GM18508 (cell line): ENCODE measurements around the gene BCAP31.
"Not testable (repeated sequence)": the region's sequence is repeated elsewhere in the genome, so short reads cannot be mapped to it uniquely, and the experiment has no call there.

ENCODE experiments used
- ATAC-seq: cut with Tn5 transposase; IDR thresholded peaks from one replicate; pipeline ENCODE4 v1.9.1; 2021; ENCODE audit warnings: moderate number of reproducible peaks; ENCODE audit not compliant: insufficient read depth, unreplicated experiment

BCAP31 gene

DNA sequence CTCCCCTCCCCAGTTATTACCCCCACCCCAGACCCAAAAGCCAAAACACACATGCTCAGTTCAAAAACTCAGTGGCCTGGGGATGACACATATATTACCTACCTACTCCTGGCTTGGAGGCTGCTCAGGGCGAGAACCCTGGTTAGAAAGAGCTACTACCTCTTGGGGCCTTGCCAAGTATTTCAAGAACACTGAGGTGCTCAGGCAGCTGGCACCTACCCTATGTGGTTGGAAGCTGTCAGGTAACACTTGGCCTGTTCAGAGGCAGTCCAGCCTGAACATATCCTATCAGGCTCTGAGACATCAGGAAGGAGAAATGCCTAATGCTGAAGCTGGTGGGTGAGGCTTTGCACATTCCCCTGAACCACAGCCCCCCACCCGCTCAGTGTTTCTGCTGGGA, 4.9 kb downstream of the BCAP31 start:
- no peak for ATAC-seq

- ATAC-seq = no peak
Measured at GRCh38 chrX:153717445-153717844, 6.7 kb downstream of the BCAP31 start.

- no peak for ATAC-seq
Measured at GRCh38 chrX:153714256-153714655, 9.9 kb downstream of the BCAP31 start.

DNA sequence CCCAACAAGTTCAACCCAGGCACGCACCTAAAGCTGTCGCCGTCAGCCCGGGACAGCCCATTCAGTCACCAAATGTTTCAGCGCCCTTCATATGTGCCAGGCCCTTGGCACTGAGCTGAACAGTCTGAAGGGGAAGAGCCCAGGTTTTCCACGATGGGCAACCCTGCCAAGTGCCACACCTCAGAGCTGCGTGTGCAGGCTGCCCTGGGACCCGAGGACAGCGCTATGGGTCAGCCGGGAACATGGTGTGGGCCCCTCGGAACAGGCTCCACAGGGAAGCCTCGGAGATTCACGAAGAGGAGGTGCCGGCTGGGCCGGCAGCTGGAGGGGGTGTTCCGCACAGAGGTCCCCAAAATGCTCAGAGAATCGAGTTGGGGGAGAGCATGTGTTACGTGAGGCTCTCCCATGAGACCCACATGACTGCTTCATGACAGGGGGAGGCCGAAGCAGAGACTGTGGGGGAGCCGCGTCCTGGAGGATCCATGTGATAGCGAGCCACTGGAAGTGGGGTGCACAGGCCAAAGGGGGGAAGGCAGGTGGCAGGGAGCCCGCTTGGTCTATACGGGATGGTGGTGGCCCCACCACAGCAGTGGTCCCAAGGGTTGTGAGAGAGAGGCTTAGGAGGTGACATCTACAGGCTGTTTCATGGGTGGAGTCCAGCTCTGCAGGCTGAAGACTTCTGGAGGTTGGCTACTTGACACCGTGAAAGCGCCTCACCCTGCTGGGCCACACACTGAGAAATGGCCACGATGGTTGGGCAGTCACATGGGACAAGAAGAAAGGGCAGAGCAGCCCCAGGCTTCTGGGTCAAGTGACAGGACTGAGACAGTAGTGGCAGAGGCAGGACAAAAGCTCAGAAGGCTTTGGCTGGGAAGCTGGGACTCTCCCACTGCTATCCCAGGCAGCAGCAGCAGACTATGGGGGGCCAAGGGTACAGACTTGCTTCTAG, 14.2 kb downstream of the BCAP31 start:
- ATAC-seq = no peak

- ATAC-seq = no peak
Measured at GRCh38 chrX:153708415-153708814, 15.8 kb downstream of the BCAP31 start.

DNA sequence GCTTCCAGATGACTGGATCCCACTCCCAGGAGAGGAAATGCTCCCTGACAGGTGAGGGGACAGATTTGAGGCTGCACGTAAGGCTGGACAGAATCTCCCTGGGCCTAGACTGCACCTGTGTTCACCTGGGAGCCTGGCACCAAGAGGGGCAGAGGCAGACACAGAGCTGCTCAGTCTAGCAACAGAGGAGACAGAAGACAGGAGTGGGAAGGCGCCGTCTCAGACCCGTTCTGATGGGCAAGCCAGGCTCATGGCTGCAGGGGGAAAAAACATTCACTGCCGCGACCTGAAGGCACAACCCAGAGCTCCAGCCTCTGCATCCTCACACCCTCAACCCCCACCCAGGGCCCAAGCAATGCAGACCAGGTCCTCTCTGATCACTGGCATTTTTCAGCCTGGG, 16.8 kb downstream of the BCAP31 start:
- no peak for ATAC-seq

- ATAC-seq = no peak
Measured at GRCh38 chrX:153706799-153707198, 17.4 kb downstream of the BCAP31 start.

GRCh38 chrX:153705403-153706060, 18.7 kb downstream of the BCAP31 start:
- ATAC-seq = not testable (repeated sequence)

DNA sequence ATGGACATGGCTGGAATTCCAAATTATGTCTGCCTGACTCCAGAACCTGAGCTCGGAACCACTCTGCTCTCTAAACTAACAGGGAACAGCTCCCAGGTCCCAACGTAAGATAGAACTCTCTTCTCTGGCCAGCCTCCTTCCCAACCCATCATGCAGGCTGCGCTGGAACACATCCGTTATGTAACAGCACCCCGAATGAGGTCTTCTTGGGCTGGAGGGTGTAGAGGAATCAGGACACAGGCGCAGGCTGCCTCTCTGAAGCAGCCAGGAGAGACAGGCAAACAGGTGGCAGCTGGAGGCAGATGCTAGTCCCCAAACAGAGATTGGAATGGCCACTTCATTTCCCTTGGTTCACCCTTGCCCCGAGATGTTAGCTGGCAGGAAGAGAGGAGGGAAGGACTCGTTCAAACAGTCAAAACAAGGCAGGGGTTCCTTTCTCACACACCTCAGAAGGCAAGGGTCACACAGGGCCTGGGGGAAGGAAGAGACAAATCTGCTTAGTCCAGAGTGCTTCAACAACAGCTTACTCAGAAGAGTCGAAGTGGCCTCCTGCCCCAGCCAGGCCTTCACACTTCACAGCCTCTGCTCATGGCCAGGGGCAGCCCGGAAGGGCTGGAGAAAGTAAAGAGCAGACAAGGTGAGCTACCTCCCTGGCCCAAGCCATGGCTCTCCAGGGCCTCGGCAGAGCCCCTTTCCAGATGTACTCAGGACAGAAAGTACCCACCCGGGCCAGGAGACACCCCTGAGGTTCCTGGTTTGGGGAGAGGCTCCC, 19.4 kb downstream of the BCAP31 start:
- ATAC-seq = not testable (repeated sequence)

- ATAC-seq = no peak
Measured at GRCh38 chrX:153704021-153704526, 20.1 kb downstream of the BCAP31 start.

- no peak for ATAC-seq
Measured at GRCh38 chrX:153703036-153703370, 21.2 kb downstream of the BCAP31 start.

GRCh38 chrX:153702336-153703035, 21.7 kb downstream of the BCAP31 start:
- ATAC-seq = no peak

GRCh38 chrX:153701706-153702105, 22.5 kb downstream of the BCAP31 start:
- no peak for ATAC-seq

- ATAC-seq = no peak
Measured at GRCh38 chrX:153700967-153701366, 23.2 kb downstream of the BCAP31 start.

- ATAC-seq = no peak
Measured at GRCh38 chrX:153700376-153700945, 23.7 kb downstream of the BCAP31 start.

- ATAC-seq = not testable (repeated sequence)
Measured at GRCh38 chrX:153699784-153700371, 24.3 kb downstream of the BCAP31 start.

DNA sequence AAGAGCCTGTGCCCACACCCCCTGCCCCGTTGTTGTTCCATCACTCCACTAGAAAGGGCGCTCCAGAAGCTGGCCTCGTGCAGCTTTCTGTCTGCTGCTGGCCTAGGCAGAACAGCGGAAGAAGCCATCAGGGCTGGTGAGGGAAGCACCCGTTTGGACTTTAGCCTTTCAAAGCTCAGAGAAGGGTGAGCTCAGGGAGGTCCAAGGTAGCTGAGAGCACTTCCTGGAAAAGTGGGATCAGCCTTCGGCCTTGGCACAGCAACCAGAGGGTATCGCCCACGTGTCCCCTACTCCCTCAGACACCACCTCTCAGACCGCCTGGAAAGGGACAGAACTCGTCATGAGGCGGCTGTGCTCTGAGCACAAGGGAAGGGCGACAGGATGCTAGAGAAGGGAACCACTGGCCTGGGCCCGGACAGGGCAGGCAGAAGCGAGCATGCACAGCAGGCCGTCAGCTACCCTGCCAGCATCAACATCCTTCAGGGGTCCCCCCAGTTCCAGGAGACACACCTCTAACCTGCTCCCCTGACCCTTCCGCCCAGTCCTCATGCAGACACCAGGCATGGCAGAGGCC, 24.9 kb downstream of the BCAP31 start:
- ATAC-seq = not testable (repeated sequence)

- ATAC-seq = no peak
Measured at GRCh38 chrX:153697924-153698865, 26.0 kb downstream of the BCAP31 start.
